ENCODE results near the gene SCART1. TPM values are rescaled to one million over a fixed set of nuclear protein-coding genes. Genes with fewer than 3 reads are reported as not detected.

Gene SCART1
- total and polyA plus RNA-seq, 2 experiments from 2014 or later, result 0.15 to 0.65 TPM

GRCh38 chr10:133455611-133456031 lies 1.9 kb downstream of the SCART1 start:
- Histone ChIP-seq H3K27me3 (replicated peaks; ENCODE audit: insufficient read depth) (no peaks in the 10 kb centered on the region), H3K9me3 (ENCODE audit: low read depth) (no peaks in the 10 kb centered on the region), H3K79me2 (ENCODE audit: insufficient read depth) (no peaks in the 10 kb centered on the region), H3K4me1 (ENCODE audit: insufficient read depth) (no peaks in the 10 kb centered on the region), H3K4me3 (no peak overlapping the region), H3K36me3 (ENCODE audit: low read depth) (no peaks in the 10 kb centered on the region), H3K9ac (no peak overlapping the region), H2AFZ (no peak overlapping the region), H3F3A (ENCODE audit: insufficient read depth) (no peaks in the 10 kb centered on the region), H3K27ac (no peak overlapping the region), H3K9me2 (ENCODE audit: insufficient read depth) (no peaks in the 10 kb centered on the region), H3K4me2 (ENCODE audit: unreplicated experiment) (no peak overlapping the region), H4K20me1 (ENCODE audit: insufficient read depth) (no peaks in the 10 kb centered on the region)
- WGBS, 2 experiments (ENCODE audit: low coverage in 1 of 2, low lambda C conversion rate in 2 of 2, missing lambda C conversion rate in 2 of 2), result 46 to 80% methylated on average over 3 to 7 of the region's 7 CpGs
- TF ChIP-seq EZH2phosphoT487 (IDR thresholded peaks at IDR 0.05; ENCODE audit: insufficient read depth, low read depth) (no peak), EZH2 (IDR thresholded peaks at IDR 0.05; ENCODE audit: insufficient read depth, poor library complexity, severe bottlenecking) (no peak)
- in situ Hi-C loops (cut with MboI), result no loop called here
- no peak for DNase-seq

GRCh38 chr10:133456041-133456951 lies 2.6 kb downstream of the SCART1 start:
- Histone ChIP-seq H3K36me3 (ENCODE audit: low read depth) (no peaks in the 10 kb centered on the region), H3K4me3 (no peak overlapping the region), H3K9me3 (ENCODE audit: low read depth) (no peaks in the 10 kb centered on the region), H4K20me1 (ENCODE audit: insufficient read depth) (no peaks in the 10 kb centered on the region), H3K27ac (no peak overlapping the region), H3K9ac (no peak overlapping the region), H3K4me1 (ENCODE audit: insufficient read depth) (no peaks in the 10 kb centered on the region), H3K9me2 (ENCODE audit: insufficient read depth) (no peaks in the 10 kb centered on the region), H3K4me2 (ENCODE audit: unreplicated experiment) (no peak overlapping the region), H2AFZ (no peak overlapping the region), H3K79me2 (ENCODE audit: insufficient read depth) (no peaks in the 10 kb centered on the region), H3F3A (ENCODE audit: insufficient read depth) (no peaks in the 10 kb centered on the region), H3K27me3 (replicated peaks; ENCODE audit: insufficient read depth) (no peaks in the 10 kb centered on the region)
- WGBS, 2 experiments (ENCODE audit: low coverage in 1 of 2, low lambda C conversion rate in 2 of 2, missing lambda C conversion rate in 2 of 2), result 75 to 76% methylated on average over 31 to 46 of the region's 46 CpGs
- DNase-seq, result no peak
- in situ Hi-C loops (cut with MboI), result no loop called here
- TF ChIP-seq EZH2 (IDR thresholded peaks at IDR 0.05; ENCODE audit: insufficient read depth, poor library complexity, severe bottlenecking) (no peak), EZH2phosphoT487 (IDR thresholded peaks at IDR 0.05; ENCODE audit: insufficient read depth, low read depth) (no peak)

GRCh38 chr10:133457100-133457841 lies 3.5 kb downstream of the SCART1 start:
- Histone ChIP-seq H3K9me2 (ENCODE audit: insufficient read depth) (no peaks in the 10 kb centered on the region), H3K36me3 (ENCODE audit: low read depth) (no peaks in the 10 kb centered on the region), H3K27ac (no peak overlapping the region), H3K4me1 (ENCODE audit: insufficient read depth) (no peaks in the 10 kb centered on the region), H3F3A (ENCODE audit: insufficient read depth) (no peaks in the 10 kb centered on the region), H4K20me1 (ENCODE audit: insufficient read depth) (no peaks in the 10 kb centered on the region), H3K9me3 (ENCODE audit: low read depth) (no peaks in the 10 kb centered on the region), H3K4me3 (no peak overlapping the region), H3K79me2 (ENCODE audit: insufficient read depth) (no peaks in the 10 kb centered on the region), H3K4me2 (ENCODE audit: unreplicated experiment) (no peak overlapping the region), H3K9ac (no peak overlapping the region), H3K27me3 (replicated peaks; ENCODE audit: insufficient read depth) (no peaks in the 10 kb centered on the region), H2AFZ (no peak overlapping the region)
- TF ChIP-seq EZH2 (IDR thresholded peaks at IDR 0.05; ENCODE audit: insufficient read depth, poor library complexity, severe bottlenecking), result no peak
- no peak for TF ChIP-seq EZH2phosphoT487 (IDR thresholded peaks at IDR 0.05; ENCODE audit: insufficient read depth, low read depth)
- WGBS, 2 experiments (ENCODE audit: low coverage in 1 of 2, low lambda C conversion rate in 2 of 2, missing lambda C conversion rate in 2 of 2), result 83 to 90% methylated on average over 23 to 34 of the region's 34 CpGs
- in situ Hi-C loops (cut with MboI), result no loop called here
- no peak for DNase-seq

DNA sequence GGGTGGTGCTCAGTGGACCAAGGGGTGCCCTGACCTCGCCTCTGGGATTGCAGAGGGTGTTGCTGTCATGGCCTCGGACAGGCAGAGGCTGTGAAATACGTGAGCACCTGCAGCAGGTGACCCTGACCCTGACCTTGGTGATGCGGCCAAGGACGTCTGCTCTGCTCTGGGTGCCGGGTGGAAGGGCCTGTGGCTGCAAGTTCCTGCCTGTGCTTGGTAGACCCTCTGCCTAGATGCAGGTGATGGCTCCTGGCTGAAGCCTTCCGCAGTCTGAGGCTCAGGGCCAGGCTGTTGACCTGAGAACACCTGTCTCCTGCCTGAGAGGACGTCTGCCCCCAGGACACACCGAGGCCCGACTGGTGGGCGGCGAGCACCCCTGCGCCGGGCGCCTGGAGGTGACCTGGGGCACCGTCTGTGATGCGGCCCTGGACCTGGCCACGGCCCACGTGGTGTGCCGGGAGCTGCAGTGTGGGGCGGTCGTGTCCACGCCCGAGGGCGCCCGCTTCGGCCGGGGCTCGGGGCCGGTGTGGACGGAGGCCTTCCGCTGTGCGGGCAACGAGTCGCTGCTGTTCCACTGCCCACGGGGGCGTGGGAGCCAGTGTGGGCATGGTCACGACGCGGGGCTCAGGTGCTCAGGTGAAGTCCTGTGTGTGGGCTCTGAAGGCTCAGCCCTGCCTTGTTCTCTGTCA lies 4.4 kb downstream of the SCART1 start:
- Histone ChIP-seq H3K79me2 (ENCODE audit: insufficient read depth) (no peaks in the 10 kb centered on the region), H3K9me3 (ENCODE audit: low read depth) (no peaks in the 10 kb centered on the region), H4K20me1 (ENCODE audit: insufficient read depth) (no peaks in the 10 kb centered on the region), H2AFZ (no peak overlapping the region), H3K36me3 (ENCODE audit: low read depth) (no peaks in the 10 kb centered on the region), H3K27ac (no peak overlapping the region), H3F3A (ENCODE audit: insufficient read depth) (no peaks in the 10 kb centered on the region), H3K9me2 (ENCODE audit: insufficient read depth) (no peaks in the 10 kb centered on the region), H3K27me3 (replicated peaks; ENCODE audit: insufficient read depth) (no peaks in the 10 kb centered on the region), H3K4me1 (ENCODE audit: insufficient read depth) (no peaks in the 10 kb centered on the region), H3K4me2 (ENCODE audit: unreplicated experiment) (no peak overlapping the region), H3K9ac (no peak overlapping the region), H3K4me3 (no peak overlapping the region)
- no peak for DNase-seq
- TF ChIP-seq EZH2phosphoT487 (IDR thresholded peaks at IDR 0.05; ENCODE audit: insufficient read depth, low read depth) (no peak), EZH2 (IDR thresholded peaks at IDR 0.05; ENCODE audit: insufficient read depth, poor library complexity, severe bottlenecking) (no peak)
- in situ Hi-C loops (cut with MboI), result no loop called here
- 85 to 89% methylated on average over 38 to 40 of the region's 40 CpGs for WGBS, 2 experiments (ENCODE audit: low coverage in 1 of 2, low lambda C conversion rate in 2 of 2, missing lambda C conversion rate in 2 of 2)
